Measurements from ENCODE around the gene CD79B. TPM values are rescaled to one million over a fixed set of nuclear protein-coding genes. Genes with fewer than 3 reads are reported as not detected.

CD79B gene
- total and polyA plus RNA-seq, 2 of the 13 experiments (the other 11 are each of a cell fraction or from before 2014, with no cell fraction given), result not detected

DNA sequence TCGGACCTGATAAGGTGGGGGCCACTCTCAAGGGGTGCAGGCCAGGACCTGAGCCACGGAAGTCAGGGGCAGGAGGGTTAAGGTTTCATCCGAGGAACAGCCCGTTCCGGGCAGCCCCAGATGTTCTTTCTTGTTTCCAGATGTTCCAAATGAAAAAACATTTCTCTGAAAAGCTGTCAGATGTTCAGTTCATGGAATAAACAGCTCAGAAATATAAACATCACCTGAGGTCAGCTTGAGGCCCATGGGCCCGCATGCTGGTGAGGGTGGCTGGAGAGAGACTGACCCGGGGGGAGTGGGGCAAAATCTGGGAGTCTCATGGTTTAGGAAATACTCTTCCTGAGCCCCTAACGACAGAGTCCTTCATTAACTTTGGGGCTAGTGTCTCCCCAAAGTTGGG is 1.5 kb upstream of the CD79B start:
- no peaks in the 10 kb centered on the region for H3K79me2 ChIP-seq (ENCODE audit: insufficient read depth, low read length)
- no peaks in the 10 kb centered on the region for H4K20me1 ChIP-seq (ENCODE audit: insufficient read depth, low read length)
- H3K9ac ChIP-seq (ENCODE audit: insufficient read depth, low read depth, low read length), result no peak overlapping the region
- no peaks in the 10 kb centered on the region for H3K9me3 ChIP-seq (ENCODE audit: low read length)
- H3K4me1 ChIP-seq (ENCODE audit: insufficient read depth, low read length), result peaks cover 17% of the 10 kb centered on the region
- 40% methylated on average over 8 of the region's 8 CpGs for WGBS (ENCODE audit: low lambda C conversion rate)
- CTCF ChIA-PET (ENCODE audit: low intra/inter-chr PET ratio, low total read pairs), result no interaction called here
- DNase-seq (ENCODE audit: low spot score) (no peak), ATAC-seq (no peak), FAIRE-seq (no peak)
- H3K4me2 ChIP-seq (ENCODE audit: low read depth, low read length), result no peak overlapping the region
- H3K36me3 ChIP-seq (replicated peaks in 1 of 2; ENCODE audit: control insufficient read depth in 1 of 2, insufficient read depth in 2 of 2, low read length in 2 of 2), result no peaks in the 10 kb centered on the region
- intact Hi-C loops (cut with micrococcal nuclease; ENCODE audit: unreplicated experiment), result no loop called here
- no peak overlapping the region for H3K4me3 ChIP-seq (replicated peaks in 1 of 3; ENCODE audit: insufficient read depth in 1 of 3, low read depth in 2 of 3, low read length in 3 of 3)
- BruUV-seq (replicated peaks), result no TSS peak
- H3K27ac ChIP-seq (ENCODE audit: extremely low read length, insufficient read depth, low read length), result no peak overlapping the region
- H2AFZ ChIP-seq (ENCODE audit: low read length), result no peak overlapping the region
- in situ Hi-C loops (cut with HindIII; ENCODE audit: extremely low pct_ligation_motif_present, low pct_unique_long_range_greater_than_20kb), result no loop called here
- peaks cover 18 to 74% of the 10 kb centered on the region in 2 experiments for H3K27me3 ChIP-seq (ENCODE audit: control insufficient read depth in 1 of 2, insufficient read depth in 2 of 2, low read length in 2 of 2)
- POLR2A ChIA-PET, result no interaction called here
- TF ChIP-seq, protein P1, sequence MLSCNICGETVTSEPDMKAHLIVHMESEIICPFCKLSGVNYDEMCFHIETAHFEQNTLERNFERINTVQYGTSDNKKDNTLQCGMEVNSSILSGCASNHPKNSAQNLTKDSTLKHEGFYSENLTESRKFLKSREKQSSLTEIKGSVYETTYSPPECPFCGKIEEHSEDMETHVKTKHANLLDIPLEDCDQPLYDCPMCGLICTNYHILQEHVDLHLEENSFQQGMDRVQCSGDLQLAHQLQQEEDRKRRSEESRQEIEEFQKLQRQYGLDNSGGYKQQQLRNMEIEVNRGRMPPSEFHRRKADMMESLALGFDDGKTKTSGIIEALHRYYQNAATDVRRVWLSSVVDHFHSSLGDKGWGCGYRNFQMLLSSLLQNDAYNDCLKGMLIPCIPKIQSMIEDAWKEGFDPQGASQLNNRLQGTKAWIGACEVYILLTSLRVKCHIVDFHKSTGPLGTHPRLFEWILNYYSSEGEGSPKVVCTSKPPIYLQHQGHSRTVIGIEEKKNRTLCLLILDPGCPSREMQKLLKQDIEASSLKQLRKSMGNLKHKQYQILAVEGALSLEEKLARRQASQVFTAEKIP (CRISPR knock-in tag; IDR thresholded peaks at IDR 0.05; ENCODE audit: borderline replicate concordance), result no peak
- TF ChIP-seq MTA1 (CRISPR knock-in tag; IDR thresholded peaks at IDR 0.05; ENCODE audit: borderline replicate concordance), result no peak
- TF ChIP-seq ZNF660 (CRISPR knock-in tag; IDR thresholded peaks at IDR 0.05; ENCODE audit: borderline replicate concordance, low read depth), result no peak
- TF ChIP-seq, protein P2, sequence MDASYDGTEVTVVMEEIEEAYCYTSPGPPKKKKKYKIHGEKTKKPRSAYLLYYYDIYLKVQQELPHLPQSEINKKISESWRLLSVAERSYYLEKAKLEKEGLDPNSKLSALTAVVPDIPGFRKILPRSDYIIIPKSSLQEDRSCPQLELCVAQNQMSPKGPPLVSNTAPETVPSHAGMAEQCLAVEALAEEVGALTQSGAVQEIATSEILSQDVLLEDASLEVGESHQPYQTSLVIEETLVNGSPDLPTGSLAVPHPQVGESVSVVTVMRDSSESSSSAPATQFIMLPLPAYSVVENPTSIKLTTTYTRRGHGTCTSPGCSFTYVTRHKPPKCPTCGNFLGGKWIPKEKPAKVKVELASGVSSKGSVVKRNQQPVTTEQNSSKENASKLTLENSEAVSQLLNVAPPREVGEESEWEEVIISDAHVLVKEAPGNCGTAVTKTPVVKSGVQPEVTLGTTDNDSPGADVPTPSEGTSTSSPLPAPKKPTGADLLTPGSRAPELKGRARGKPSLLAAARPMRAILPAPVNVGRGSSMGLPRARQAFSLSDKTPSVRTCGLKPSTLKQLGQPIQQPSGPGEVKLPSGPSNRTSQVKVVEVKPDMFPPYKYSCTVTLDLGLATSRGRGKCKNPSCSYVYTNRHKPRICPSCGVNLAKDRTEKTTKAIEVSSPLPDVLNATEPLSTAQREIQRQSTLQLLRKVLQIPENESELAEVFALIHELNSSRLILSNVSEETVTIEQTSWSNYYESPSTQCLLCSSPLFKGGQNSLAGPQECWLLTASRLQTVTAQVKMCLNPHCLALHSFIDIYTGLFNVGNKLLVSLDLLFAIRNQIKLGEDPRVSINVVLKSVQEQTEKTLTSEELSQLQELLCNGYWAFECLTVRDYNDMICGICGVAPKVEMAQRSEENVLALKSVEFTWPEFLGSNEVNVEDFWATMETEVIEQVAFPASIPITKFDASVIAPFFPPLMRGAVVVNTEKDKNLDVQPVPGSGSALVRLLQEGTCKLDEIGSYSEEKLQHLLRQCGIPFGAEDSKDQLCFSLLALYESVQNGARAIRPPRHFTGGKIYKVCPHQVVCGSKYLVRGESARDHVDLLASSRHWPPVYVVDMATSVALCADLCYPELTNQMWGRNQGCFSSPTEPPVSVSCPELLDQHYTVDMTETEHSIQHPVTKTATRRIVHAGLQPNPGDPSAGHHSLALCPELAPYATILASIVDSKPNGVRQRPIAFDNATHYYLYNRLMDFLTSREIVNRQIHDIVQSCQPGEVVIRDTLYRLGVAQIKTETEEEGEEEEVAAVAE (CRISPR knock-in tag; IDR thresholded peaks at IDR 0.05; ENCODE audit: borderline replicate concordance), result no peak
- TF ChIP-seq SOX13 (IDR thresholded peaks at IDR 0.05), result no peak
- no peak for TF ChIP-seq SOX13 (CRISPR knock-in tag; conservative IDR thresholded peaks at IDR 0.05 in 1 of 2, IDR thresholded peaks at IDR 0.05 in 1 of 2)
- TF ChIP-seq ZNF256 (CRISPR knock-in tag; conservative IDR thresholded peaks at IDR 0.05), result no peak
- TF ChIP-seq EHMT2 (IDR thresholded peaks at IDR 0.05; ENCODE audit: borderline replicate concordance, low read depth, low read length), result no peak
- TF ChIP-seq, protein P3, sequence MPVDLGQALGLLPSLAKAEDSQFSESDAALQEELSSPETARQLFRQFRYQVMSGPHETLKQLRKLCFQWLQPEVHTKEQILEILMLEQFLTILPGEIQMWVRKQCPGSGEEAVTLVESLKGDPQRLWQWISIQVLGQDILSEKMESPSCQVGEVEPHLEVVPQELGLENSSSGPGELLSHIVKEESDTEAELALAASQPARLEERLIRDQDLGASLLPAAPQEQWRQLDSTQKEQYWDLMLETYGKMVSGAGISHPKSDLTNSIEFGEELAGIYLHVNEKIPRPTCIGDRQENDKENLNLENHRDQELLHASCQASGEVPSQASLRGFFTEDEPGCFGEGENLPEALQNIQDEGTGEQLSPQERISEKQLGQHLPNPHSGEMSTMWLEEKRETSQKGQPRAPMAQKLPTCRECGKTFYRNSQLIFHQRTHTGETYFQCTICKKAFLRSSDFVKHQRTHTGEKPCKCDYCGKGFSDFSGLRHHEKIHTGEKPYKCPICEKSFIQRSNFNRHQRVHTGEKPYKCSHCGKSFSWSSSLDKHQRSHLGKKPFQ (CRISPR knock-in tag; IDR thresholded peaks at IDR 0.05; ENCODE audit: insufficient replicate concordance), result no peak
- TF ChIP-seq, protein P4, sequence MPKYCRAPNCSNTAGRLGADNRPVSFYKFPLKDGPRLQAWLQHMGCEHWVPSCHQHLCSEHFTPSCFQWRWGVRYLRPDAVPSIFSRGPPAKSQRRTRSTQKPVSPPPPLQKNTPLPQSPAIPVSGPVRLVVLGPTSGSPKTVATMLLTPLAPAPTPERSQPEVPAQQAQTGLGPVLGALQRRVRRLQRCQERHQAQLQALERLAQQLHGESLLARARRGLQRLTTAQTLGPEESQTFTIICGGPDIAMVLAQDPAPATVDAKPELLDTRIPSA (CRISPR knock-in tag; IDR thresholded peaks at IDR 0.05; ENCODE audit: borderline replicate concordance), result no peak
- no peak for TF ChIP-seq CHD2 (IDR thresholded peaks at IDR 0.05; ENCODE audit: low read depth, low read length)
- no peak for TF ChIP-seq PHF21A (CRISPR knock-in tag; IDR thresholded peaks at IDR 0.05)
- no peak for TF ChIP-seq NFE2L1 (CRISPR knock-in tag; IDR thresholded peaks at IDR 0.05; ENCODE audit: borderline replicate concordance)
- TF ChIP-seq, protein P5, sequence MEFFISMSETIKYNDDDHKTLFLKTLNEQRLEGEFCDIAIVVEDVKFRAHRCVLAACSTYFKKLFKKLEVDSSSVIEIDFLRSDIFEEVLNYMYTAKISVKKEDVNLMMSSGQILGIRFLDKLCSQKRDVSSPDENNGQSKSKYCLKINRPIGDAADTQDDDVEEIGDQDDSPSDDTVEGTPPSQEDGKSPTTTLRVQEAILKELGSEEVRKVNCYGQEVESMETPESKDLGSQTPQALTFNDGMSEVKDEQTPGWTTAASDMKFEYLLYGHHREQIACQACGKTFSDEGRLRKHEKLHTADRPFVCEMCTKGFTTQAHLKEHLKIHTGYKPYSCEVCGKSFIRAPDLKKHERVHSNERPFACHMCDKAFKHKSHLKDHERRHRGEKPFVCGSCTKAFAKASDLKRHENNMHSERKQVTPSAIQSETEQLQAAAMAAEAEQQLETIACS (CRISPR knock-in tag; IDR thresholded peaks at IDR 0.05), result no peak
- TF ChIP-seq MED1 (CRISPR knock-in tag; IDR thresholded peaks at IDR 0.05), result no peak
